Stimulated activated CD4-positive, alpha-beta T cell treated with anti-CD3 and anti-CD28 coated beads, Interleukin-4, amount 100 ng/mL, for 24 hours (primary cell): Measurements from ENCODE around the gene MYO1G.

Experiments used
- DNase-seq: peaks from one replicate; pipeline ENCODE4 v3.0.0-alpha.2; 2020

MYO1G gene

GRCh38 chr7:44979481-44980392, 922 bp upstream of the MYO1G start:
- DNase-seq: no peak

- no peak for DNase-seq
These were observed 868 bp downstream of the MYO1G start for GRCh38 chr7:44977959-44978335.

GRCh38 chr7:44977304-44977958, 1.4 kb downstream of the MYO1G start:
- peak; percentile 80 for DNase-seq

- no peak for DNase-seq
These were observed 2.0 kb downstream of the MYO1G start for GRCh38 chr7:44976746-44977196.

- DNase-seq: no peak
These were observed 2.6 kb downstream of the MYO1G start for GRCh38 chr7:44976040-44976745.

GRCh38 chr7:44975331-44976039, 3.3 kb downstream of the MYO1G start:
- DNase-seq: no peak

GRCh38 chr7:44974549-44974948, 4.3 kb downstream of the MYO1G start:
- no peak for DNase-seq

- peak; percentile 55 for DNase-seq
These were observed 5.0 kb downstream of the MYO1G start for GRCh38 chr7:44973610-44974401.

GRCh38 chr7:44972562-44972961, 6.3 kb downstream of the MYO1G start:
- no peak for DNase-seq

GRCh38 chr7:44971902-44972441, 6.8 kb downstream of the MYO1G start:
- DNase-seq: no peak

GRCh38 chr7:44971188-44971901, 7.5 kb downstream of the MYO1G start:
- no peak for DNase-seq

- no peak for DNase-seq
These were observed 8.2 kb downstream of the MYO1G start for GRCh38 chr7:44970523-44971051.

- no peak for DNase-seq
These were observed 8.9 kb downstream of the MYO1G start for GRCh38 chr7:44969701-44970522.

- DNase-seq: no peak
These were observed 9.6 kb downstream of the MYO1G start for GRCh38 chr7:44969049-44969700.

- DNase-seq: no peak
These were observed 11.0 kb downstream of the MYO1G start for GRCh38 chr7:44967571-44968446.

GRCh38 chr7:44966731-44967538, 11.9 kb downstream of the MYO1G start:
- DNase-seq: no peak
